ENCODE results near the gene CBX4. TPM values are rescaled to one million over a fixed set of nuclear protein-coding genes. Genes with fewer than 3 reads are reported as not detected.

Gene CBX4
- polyA plus RNA-seq, 1 of the 3 experiments (the other 2 are of a cell fraction) = 21.9 TPM

- 92% methylated on average over 8 of the region's 8 CpGs for WGBS (ENCODE audit: low lambda C conversion rate)
- no peak overlapping the region for H2AFZ ChIP-seq (ENCODE audit: low read depth)
- H3K4me2 ChIP-seq = no peak overlapping the region
- TF ChIP-seq, protein P1, sequence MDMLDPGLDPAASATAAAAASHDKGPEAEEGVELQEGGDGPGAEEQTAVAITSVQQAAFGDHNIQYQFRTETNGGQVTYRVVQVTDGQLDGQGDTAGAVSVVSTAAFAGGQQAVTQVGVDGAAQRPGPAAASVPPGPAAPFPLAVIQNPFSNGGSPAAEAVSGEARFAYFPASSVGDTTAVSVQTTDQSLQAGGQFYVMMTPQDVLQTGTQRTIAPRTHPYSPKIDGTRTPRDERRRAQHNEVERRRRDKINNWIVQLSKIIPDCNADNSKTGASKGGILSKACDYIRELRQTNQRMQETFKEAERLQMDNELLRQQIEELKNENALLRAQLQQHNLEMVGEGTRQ (IDR thresholded peaks at IDR 0.05; ENCODE audit: borderline replicate concordance, low read depth, low read length) = no peak
- TF ChIP-seq RAD21 (IDR thresholded peaks at IDR 0.05; ENCODE audit: low read length) = no peak
- no peak for TF ChIP-seq MAX (IDR thresholded peaks at IDR 0.05; ENCODE audit: low read depth)
- TF ChIP-seq, protein P2, sequence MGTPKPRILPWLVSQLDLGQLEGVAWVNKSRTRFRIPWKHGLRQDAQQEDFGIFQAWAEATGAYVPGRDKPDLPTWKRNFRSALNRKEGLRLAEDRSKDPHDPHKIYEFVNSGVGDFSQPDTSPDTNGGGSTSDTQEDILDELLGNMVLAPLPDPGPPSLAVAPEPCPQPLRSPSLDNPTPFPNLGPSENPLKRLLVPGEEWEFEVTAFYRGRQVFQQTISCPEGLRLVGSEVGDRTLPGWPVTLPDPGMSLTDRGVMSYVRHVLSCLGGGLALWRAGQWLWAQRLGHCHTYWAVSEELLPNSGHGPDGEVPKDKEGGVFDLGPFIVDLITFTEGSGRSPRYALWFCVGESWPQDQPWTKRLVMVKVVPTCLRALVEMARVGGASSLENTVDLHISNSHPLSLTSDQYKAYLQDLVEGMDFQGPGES (IDR thresholded peaks at IDR 0.05; ENCODE audit: low read depth, low read length) = no peak
- no peak for TF ChIP-seq YY1 (IDR thresholded peaks at IDR 0.05; ENCODE audit: low read depth)
- no peak for TF ChIP-seq RFX5 (IDR thresholded peaks at IDR 0.05; ENCODE audit: low read length)
- no peak for TF ChIP-seq GABPA (IDR thresholded peaks at IDR 0.05; ENCODE audit: low read depth)
- TF ChIP-seq SMC3 (IDR thresholded peaks at IDR 0.05; ENCODE audit: low read depth, low read length) = no peak
- no peak for TF ChIP-seq NFIC (IDR thresholded peaks at IDR 0.05; ENCODE audit: borderline replicate concordance)
- TF ChIP-seq MXI1 (IDR thresholded peaks at IDR 0.05; ENCODE audit: low read depth, low read length) = no peak
- no peak for TF ChIP-seq EP300 (IDR thresholded peaks at IDR 0.05; ENCODE audit: borderline replicate concordance in 1 of 2, low read depth in 1 of 2, low read length in 1 of 2)
- no peak for TF ChIP-seq NRF1 (IDR thresholded peaks at IDR 0.05; ENCODE audit: low read depth, low read length)
- TF ChIP-seq CHD2 (IDR thresholded peaks at IDR 0.05; ENCODE audit: low read length, partially characterized antibody) = no peak
- TF ChIP-seq MEF2A (IDR thresholded peaks at IDR 0.05; ENCODE audit: borderline replicate concordance, low read depth) = no peak
- H3K36me3 ChIP-seq (replicated peaks in 1 of 2; ENCODE audit: control insufficient read depth in 1 of 2, insufficient read depth in 2 of 2, low read length in 1 of 2) = peaks cover 7 to 19% of the 10 kb centered on the region in 2 experiments
- H3F3A ChIP-seq (replicated peaks; ENCODE audit: insufficient read depth) = peaks cover 7% of the 10 kb centered on the region
- H3K9me2 ChIP-seq = no peaks in the 10 kb centered on the region
- no peak for DNase-seq
- H3K9ac ChIP-seq = no peak overlapping the region
- CTCF ChIA-PET = interaction anchor here (0.9 to 7.1 kb wide), 6 partner anchors 12 to 89 kb away, joined by 4 to 65 read pairs (median 10); partner anchors contain the start of gene CBX4
- POLR2A ChIA-PET = interaction anchor here (1.2 to 1.7 kb wide), 2 partner anchors 12 to 17 kb away, joined by 4 to 7 read pairs; no protein-coding TSS in a partner anchor
- H4K20me1 ChIP-seq (ENCODE audit: insufficient read depth) = peaks cover 15% of the 10 kb centered on the region; the same call in 1 of the 2 replicates
- H3K27ac ChIP-seq (ENCODE audit: low read depth in 2 of 2, low read length in 1 of 2) = no peak overlapping the region
- H3K27me3 ChIP-seq (ENCODE audit: insufficient read depth) = no peaks in the 10 kb centered on the region
- no peaks in the 10 kb centered on the region for H3K9me3 ChIP-seq
- H3K4me1 ChIP-seq (ENCODE audit: control insufficient read depth in 1 of 2, insufficient read depth in 2 of 2, low read depth in 1 of 2, low read length in 1 of 2) = peaks cover 0 to 34% of the 10 kb centered on the region in 2 experiments; a peak in 2 of 4 replicates
- H3K79me2 ChIP-seq (ENCODE audit: insufficient read depth) = peaks cover 8% of the 10 kb centered on the region; the same call in 1 of the 2 replicates
- no peak overlapping the region for H3K4me3 ChIP-seq (ENCODE audit: low read depth in 2 of 2, low read length in 1 of 2)
Measured at GRCh38 chr17:79830303-79830702, 8.9 kb downstream of the CBX4 start.

- Histone ChIP-seq H3K79me2 (ENCODE audit: insufficient read depth) (peaks cover under 1% of the 10 kb centered on the region; the same call in 1 of the 2 replicates), H3K4me1 (ENCODE audit: control insufficient read depth in 1 of 2, insufficient read depth in 2 of 2, low read depth in 1 of 2, low read length in 1 of 2) (peaks cover 0 to 34% of the 10 kb centered on the region in 2 experiments; a peak in 2 of 4 replicates), H3F3A (replicated peaks; ENCODE audit: insufficient read depth) (peaks cover 7% of the 10 kb centered on the region), H3K4me2 (no peak overlapping the region), H3K27me3 (ENCODE audit: insufficient read depth) (no peaks in the 10 kb centered on the region), H3K9me3 (no peaks in the 10 kb centered on the region), H3K27ac (ENCODE audit: low read depth in 2 of 2, low read length in 1 of 2) (no peak overlapping the region), H3K9ac (no peak overlapping the region), H3K9me2 (no peaks in the 10 kb centered on the region), H2AFZ (ENCODE audit: low read depth) (no peak overlapping the region), H4K20me1 (ENCODE audit: insufficient read depth) (peaks cover 7% of the 10 kb centered on the region; the same call in 1 of the 2 replicates), H3K36me3 (replicated peaks in 1 of 2; ENCODE audit: control insufficient read depth in 1 of 2, insufficient read depth in 2 of 2, low read length in 1 of 2) (peaks cover 5 to 15% of the 10 kb centered on the region in 2 experiments), H3K4me3 (ENCODE audit: low read depth in 2 of 2, low read length in 1 of 2) (no peak overlapping the region)
- ChIA-PET CTCF (interaction anchor here (0.9 to 7.1 kb wide), 6 partner anchors 7 to 86 kb away, joined by 4 to 65 read pairs (median 10); partner anchors contain the start of gene CBX4), POLR2A (interaction anchor here (1.8 kb wide), 1 partner anchor 17 kb away, joined by 7 read pairs; no protein-coding TSS in a partner anchor)
- 87% methylated on average over 2 of the region's 2 CpGs for WGBS (ENCODE audit: low lambda C conversion rate)
- DNase-seq = no peak
- TF ChIP-seq REST (IDR thresholded peaks at IDR 0.05; ENCODE audit: low read depth, low read length) (no peak), GATA2 (CRISPR knock-in tag; IDR thresholded peaks at IDR 0.05) (no peak), RFX5 (IDR thresholded peaks at IDR 0.05; ENCODE audit: low read length) (no peak), RXRA (IDR thresholded peaks at IDR 0.05; ENCODE audit: borderline replicate concordance, low read depth) (no peak), NRF1 (IDR thresholded peaks at IDR 0.05; ENCODE audit: low read depth, low read length) (no peak), TEAD4 (IDR thresholded peaks at IDR 0.05; ENCODE audit: borderline replicate concordance, insufficient read depth) (no peak), RCOR1 (IDR thresholded peaks at IDR 0.05; ENCODE audit: low read length) (no peak), RAD21 (IDR thresholded peaks at IDR 0.05; ENCODE audit: low read length) (no peak), SMC3 (IDR thresholded peaks at IDR 0.05; ENCODE audit: low read depth, low read length) (no peak), POLR2AphosphoS5 (IDR thresholded peaks at IDR 0.05; ENCODE audit: low read depth, low read length) (no peak)
- TF ChIP-seq, protein P1 (IDR thresholded peaks at IDR 0.05; ENCODE audit: borderline replicate concordance, low read depth, low read length) = no peak
Measured at GRCh38 chr17:79829457-79829856, 9.8 kb downstream of the CBX4 start.

All from SK-N-SH (cell line).